Neural progenitor cell (in vitro differentiated cells): ENCODE results near the gene CSTF2T.

Experiments used
- EZH2phosphoT487 ChIP-seq: fragments of 200-600 bp; sonication (generic); IDR thresholded peaks from 2 replicates; pipeline ENCODE4 v1.6.1; 2017; ENCODE audit warnings: antibody characterized with exemption
- TF ChIP-seq, protein P1 (sequence below): fragments of 200-600 bp; sonication (generic); IDR thresholded peaks from 2 replicates; pipeline ENCODE4 v1.5.1; 2017; ENCODE audit warnings: antibody characterized with exemption, mild to moderate bottlenecking

DNA sequence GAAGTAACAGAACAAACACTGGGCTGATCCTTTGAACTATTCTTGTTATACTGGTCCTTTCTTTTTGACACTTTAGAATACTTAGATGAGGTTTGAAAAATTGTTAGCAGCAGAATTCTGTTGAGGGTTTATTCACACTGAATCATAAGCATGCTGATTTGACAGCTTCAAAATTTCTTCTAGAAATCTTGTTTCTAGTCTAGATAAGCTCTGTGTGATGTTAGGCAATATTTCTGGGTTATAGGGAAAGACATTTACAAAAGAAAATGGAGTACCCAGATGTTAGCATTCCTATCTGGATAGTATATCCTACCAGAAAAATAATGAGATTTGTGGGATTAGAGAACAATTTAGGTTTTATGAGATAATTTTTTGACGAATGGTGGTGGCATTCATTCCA is 12.1 kb downstream of the CSTF2T start:
- TF ChIP-seq, protein P1, sequence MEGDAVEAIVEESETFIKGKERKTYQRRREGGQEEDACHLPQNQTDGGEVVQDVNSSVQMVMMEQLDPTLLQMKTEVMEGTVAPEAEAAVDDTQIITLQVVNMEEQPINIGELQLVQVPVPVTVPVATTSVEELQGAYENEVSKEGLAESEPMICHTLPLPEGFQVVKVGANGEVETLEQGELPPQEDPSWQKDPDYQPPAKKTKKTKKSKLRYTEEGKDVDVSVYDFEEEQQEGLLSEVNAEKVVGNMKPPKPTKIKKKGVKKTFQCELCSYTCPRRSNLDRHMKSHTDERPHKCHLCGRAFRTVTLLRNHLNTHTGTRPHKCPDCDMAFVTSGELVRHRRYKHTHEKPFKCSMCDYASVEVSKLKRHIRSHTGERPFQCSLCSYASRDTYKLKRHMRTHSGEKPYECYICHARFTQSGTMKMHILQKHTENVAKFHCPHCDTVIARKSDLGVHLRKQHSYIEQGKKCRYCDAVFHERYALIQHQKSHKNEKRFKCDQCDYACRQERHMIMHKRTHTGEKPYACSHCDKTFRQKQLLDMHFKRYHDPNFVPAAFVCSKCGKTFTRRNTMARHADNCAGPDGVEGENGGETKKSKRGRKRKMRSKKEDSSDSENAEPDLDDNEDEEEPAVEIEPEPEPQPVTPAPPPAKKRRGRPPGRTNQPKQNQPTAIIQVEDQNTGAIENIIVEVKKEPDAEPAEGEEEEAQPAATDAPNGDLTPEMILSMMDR, result no peak
- no peak for TF ChIP-seq EZH2phosphoT487
